Loucy (cell line): ENCODE data around the gene HSD17B14.

Source experiments
- CTCF ChIP-seq: fragments of 200-600 bp; sonication (generic); conservative IDR thresholded peaks from 2 replicates; pipeline ENCODE4 v1.5.1; 2014; ENCODE audit warnings: mild to moderate bottlenecking, antibody characterized with exemption, low read length
- EZH2phosphoT487 ChIP-seq: fragments of 200-600 bp; IDR thresholded peaks from 2 replicates; pipeline ENCODE4 v1.6.1; 2018; ENCODE audit warnings: antibody characterized with exemption, mild to moderate bottlenecking, moderate library complexity, borderline replicate concordance

GRCh38 chr19:48779636-48780035 is 56.7 kb downstream of the HSD17B14 start:
- TF ChIP-seq CTCF, result no peak
- TF ChIP-seq EZH2phosphoT487, result no peak
